DMS153 (cell line): ENCODE data around the gene CCL24.
"Not testable (repeated sequence)": the region's sequence is repeated elsewhere in the genome, so short reads cannot be mapped to it uniquely, and the experiment has no call there.

Source experiments
- DNase-seq: peaks from one replicate; lab custom pipeline; 2025; lab: John Stamatoyannopoulos, UW

Gene CCL24

GRCh38 chr7:75819711-75820110, 6.1 kb upstream of the CCL24 start:
- DNase-seq: no peak

- no peak for DNase-seq
Measured at GRCh38 chr7:75818472-75818871, 4.9 kb upstream of the CCL24 start.

GRCh38 chr7:75817116-75817515, 3.5 kb upstream of the CCL24 start:
- no peak for DNase-seq

- DNase-seq: no peak
Measured at GRCh38 chr7:75815418-75816064, 1.9 kb upstream of the CCL24 start.

- DNase-seq: no peak
Measured at GRCh38 chr7:75814407-75814947, 871 bp upstream of the CCL24 start.

GRCh38 chr7:75813084-75813483, 522 bp downstream of the CCL24 start:
- DNase-seq: no peak

GRCh38 chr7:75811894-75812678, 1.5 kb downstream of the CCL24 start:
- DNase-seq: no peak

GRCh38 chr7:75809396-75809795, 4.2 kb downstream of the CCL24 start:
- DNase-seq: no peak

GRCh38 chr7:75808106-75808505, 5.5 kb downstream of the CCL24 start:
- DNase-seq: no peak

- no peak for DNase-seq
Measured at GRCh38 chr7:75807452-75807851, 6.2 kb downstream of the CCL24 start.

- DNase-seq: no peak
Measured at GRCh38 chr7:75806560-75807307, 6.9 kb downstream of the CCL24 start.

GRCh38 chr7:75804705-75805104, 8.9 kb downstream of the CCL24 start:
- no peak for DNase-seq

GRCh38 chr7:75804004-75804403, 9.6 kb downstream of the CCL24 start:
- no peak for DNase-seq

- DNase-seq: no peak
Measured at GRCh38 chr7:75802552-75802821, 11.1 kb downstream of the CCL24 start.

- DNase-seq: no peak
Measured at GRCh38 chr7:75798770-75799169, 14.8 kb downstream of the CCL24 start.

GRCh38 chr7:75796420-75796819, 17.2 kb downstream of the CCL24 start:
- no peak for DNase-seq

- no peak for DNase-seq
Measured at GRCh38 chr7:75795831-75796285, 17.7 kb downstream of the CCL24 start.

GRCh38 chr7:75793676-75794075, 19.9 kb downstream of the CCL24 start:
- DNase-seq: no peak

- DNase-seq: not testable (repeated sequence)
Measured at GRCh38 chr7:75792567-75792966, 21.0 kb downstream of the CCL24 start.

GRCh38 chr7:75789361-75789924, 24.2 kb downstream of the CCL24 start:
- no peak for DNase-seq

- not testable (repeated sequence) for DNase-seq
Measured at GRCh38 chr7:75788154-75788847, 25.3 kb downstream of the CCL24 start.

GRCh38 chr7:75783058-75783457, 30.5 kb downstream of the CCL24 start:
- DNase-seq: not testable (repeated sequence)
